ENCODE results near the gene BORCS8.
"Not testable (repeated sequence)": the region's sequence is repeated elsewhere in the genome, so short reads cannot be mapped to it uniquely, and the experiment has no call there.

Gene BORCS8

DNA sequence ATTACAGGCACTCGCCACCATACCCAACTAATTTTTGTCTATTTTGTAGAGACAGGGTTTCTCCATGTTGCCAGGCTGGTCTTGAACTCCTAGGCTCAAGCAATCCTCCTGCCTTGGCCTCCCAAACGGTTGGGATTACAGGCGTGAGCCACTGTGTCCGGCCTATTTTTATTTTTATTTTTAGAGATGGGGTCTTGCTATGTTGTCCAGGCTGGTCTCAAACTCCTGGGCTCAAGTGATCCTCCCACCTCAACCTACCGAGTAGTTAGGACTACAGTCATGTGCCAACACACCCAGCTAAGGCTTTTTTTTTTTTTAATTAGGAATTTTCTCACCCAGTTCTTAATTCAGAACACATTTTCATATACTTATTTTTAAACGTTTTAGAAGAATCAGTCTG, 56.2 kb downstream of the BORCS8 start:
- in situ Hi-C loops (cut with HindIII; ENCODE audit: low pct_ligation_motif_present, low pct_unique_long_range_greater_than_20kb, low sequenced_read_pairs); DNase-seq: not testable (repeated sequence)

GRCh38 chr19:19134687-19135158, 57.2 kb downstream of the BORCS8 start:
- no peak for DNase-seq
- in situ Hi-C loops (cut with HindIII; ENCODE audit: low pct_ligation_motif_present, low pct_unique_long_range_greater_than_20kb, low sequenced_read_pairs), result no loop called here

DNA sequence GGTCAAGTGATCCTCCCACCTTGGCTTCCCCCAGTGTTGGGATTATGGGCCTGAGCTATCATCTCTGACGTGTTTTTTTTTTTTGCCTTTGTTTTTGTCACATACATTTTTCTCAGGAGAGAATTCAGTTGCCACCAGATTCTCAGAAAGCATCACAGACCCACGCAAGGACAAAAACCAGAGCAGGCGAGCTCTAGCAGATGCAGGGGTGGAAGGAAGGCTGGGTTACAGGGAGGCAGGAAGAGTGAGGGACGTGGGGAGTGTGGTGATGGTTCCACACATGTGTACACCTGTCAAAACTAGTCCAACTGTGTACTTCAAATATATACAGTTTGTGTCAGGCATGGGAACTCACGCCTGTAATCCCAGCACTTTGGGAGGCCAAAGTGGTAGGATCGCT, 58.0 kb downstream of the BORCS8 start:
- no peak for DNase-seq
- in situ Hi-C loops (cut with HindIII; ENCODE audit: low pct_ligation_motif_present, low pct_unique_long_range_greater_than_20kb, low sequenced_read_pairs), result no loop called here

DNA sequence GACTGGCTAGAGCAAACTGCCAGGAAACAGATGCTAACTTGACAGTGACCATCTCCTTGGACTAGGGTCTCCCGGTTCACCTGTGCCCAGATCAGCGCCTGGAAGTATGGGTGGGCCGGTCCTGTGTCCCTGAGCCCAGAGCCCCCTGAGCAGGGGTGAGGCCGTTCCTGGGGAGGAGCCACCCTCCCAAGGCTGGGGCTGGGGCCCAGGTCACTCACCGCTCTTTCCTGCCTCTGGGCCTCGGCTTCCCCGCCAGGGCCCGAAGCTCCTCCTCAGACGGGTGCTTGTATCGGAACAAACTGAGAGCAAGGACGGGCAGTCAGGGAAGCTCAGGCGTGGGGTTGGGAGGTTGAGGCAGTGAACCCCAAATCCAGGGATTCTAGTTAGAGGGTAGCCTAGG, 59.0 kb downstream of the BORCS8 start:
- in situ Hi-C loops (cut with HindIII; ENCODE audit: low pct_ligation_motif_present, low pct_unique_long_range_greater_than_20kb, low sequenced_read_pairs), result no loop called here
- no peak for DNase-seq

GRCh38 chr19:19131989-19132388, 60.0 kb downstream of the BORCS8 start:
- no peak for DNase-seq
- in situ Hi-C loops (cut with HindIII; ENCODE audit: low pct_ligation_motif_present, low pct_unique_long_range_greater_than_20kb, low sequenced_read_pairs), result no loop called here

All from ACHN (cell line).